Choroid plexus epithelial cell (primary cell): ENCODE results near the gene MTCL3.

Source experiments
- DNase-seq: peaks from one replicate; pipeline ENCODE4 v3.0.0-alpha.2; 2010; ENCODE audit warnings: low read depth
- H3K4me3 ChIP-seq: 2 replicates; pipeline ENCODE4 v1.5.1; 2011; ENCODE audit warnings: low read depth, mild to moderate bottlenecking, control low read depth, low read length, moderate library complexity
- TF ChIP-seq, protein P1 (sequence below): conservative IDR thresholded peaks from 2 replicates; pipeline ENCODE4 v1.5.1; 2011; ENCODE audit warnings: low read depth, mild to moderate bottlenecking, control low read depth, inconsistent platforms, low read length, moderate library complexity

The MTCL3 gene

GRCh38 chr6:127463056-127463455 lies 56.1 kb downstream of the MTCL3 start:
- no peak overlapping the region for H3K4me3 ChIP-seq
- TF ChIP-seq, protein P1, sequence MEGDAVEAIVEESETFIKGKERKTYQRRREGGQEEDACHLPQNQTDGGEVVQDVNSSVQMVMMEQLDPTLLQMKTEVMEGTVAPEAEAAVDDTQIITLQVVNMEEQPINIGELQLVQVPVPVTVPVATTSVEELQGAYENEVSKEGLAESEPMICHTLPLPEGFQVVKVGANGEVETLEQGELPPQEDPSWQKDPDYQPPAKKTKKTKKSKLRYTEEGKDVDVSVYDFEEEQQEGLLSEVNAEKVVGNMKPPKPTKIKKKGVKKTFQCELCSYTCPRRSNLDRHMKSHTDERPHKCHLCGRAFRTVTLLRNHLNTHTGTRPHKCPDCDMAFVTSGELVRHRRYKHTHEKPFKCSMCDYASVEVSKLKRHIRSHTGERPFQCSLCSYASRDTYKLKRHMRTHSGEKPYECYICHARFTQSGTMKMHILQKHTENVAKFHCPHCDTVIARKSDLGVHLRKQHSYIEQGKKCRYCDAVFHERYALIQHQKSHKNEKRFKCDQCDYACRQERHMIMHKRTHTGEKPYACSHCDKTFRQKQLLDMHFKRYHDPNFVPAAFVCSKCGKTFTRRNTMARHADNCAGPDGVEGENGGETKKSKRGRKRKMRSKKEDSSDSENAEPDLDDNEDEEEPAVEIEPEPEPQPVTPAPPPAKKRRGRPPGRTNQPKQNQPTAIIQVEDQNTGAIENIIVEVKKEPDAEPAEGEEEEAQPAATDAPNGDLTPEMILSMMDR = no peak
- DNase-seq = peak; percentile 52

- TF ChIP-seq, protein P1 = peak; percentile 25
- H3K4me3 ChIP-seq = no peak overlapping the region
- DNase-seq = no peak
These were observed 56.8 kb downstream of the MTCL3 start for GRCh38 chr6:127462376-127462775.

DNA sequence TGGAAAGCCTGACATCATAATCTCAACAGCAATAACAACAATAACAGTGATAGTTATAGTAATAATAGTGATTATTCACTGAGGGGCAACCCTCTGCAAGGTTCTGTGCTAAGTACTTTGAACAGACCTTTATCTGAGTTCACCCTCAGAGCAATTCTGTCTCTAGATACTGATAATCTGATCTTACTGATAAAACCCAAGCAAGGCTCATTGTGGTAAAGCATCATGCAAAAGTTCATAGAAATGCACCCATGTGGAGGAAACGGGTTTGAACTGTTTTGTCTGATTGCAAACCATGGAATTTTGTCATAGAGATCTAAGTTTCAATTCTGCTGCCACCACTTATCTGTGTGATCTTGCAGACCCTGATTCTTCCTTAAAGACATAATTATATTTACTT lies 58.7 kb downstream of the MTCL3 start:
- TF ChIP-seq, protein P1 = no peak
- no peak for DNase-seq
- no peak overlapping the region for H3K4me3 ChIP-seq

DNA sequence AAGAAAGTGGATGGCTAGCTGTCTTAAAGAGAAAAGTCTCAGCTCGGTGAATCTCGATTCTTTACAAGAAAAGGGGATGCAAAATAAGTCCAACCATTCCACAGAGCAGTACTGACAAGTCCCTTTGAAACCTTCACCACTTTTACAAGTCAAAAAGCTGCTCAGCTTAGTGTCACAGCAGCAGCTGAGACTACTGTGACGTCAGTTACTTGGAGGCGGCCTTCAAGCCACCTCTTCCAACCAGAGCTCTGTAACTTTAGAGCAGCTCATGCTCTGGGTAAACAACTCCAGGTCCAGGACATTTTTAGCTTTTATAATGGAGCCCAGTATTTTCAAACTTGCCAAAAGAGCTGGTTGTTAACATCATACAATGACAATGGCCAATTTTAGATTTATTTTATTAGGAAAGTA lies 59.9 kb downstream of the MTCL3 start, which contains the start of gene KIAA0408:
Gene KIAA0408, minus strand, starts transcription at position 159 of the 411 bp plus-strand sequence. CDS start 5,408 bp downstream, outside the sequence.
- peak; percentile 45 for DNase-seq
- TF ChIP-seq, protein P1 = no peak
- no peak within 1 kb of the TSS for H3K4me3 ChIP-seq

DNA sequence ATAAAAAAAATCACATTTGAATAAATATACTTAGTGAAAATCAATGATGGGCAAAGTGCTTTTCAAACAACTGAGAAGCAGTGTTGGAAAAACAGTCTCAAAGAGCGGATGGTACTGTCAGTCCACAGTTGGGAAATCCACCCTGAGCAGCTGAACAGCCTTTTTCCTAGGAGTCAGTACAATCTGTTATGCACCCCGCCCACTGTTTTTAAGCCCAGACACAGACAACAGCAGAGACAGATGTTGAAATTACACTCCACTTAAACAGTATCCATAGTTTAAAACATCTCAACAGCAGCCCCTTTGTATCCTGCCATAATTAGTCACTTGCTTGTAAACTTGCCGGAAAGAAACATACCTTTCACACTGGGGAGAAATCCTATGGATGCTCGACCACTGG lies 60.3 kb downstream of the MTCL3 start:
- H3K4me3 ChIP-seq = no peak overlapping the region
- peak; percentile 88 for DNase-seq
- TF ChIP-seq, protein P1 = no peak

- TF ChIP-seq, protein P1 = no peak
- no peak overlapping the region for H3K4me3 ChIP-seq
- peak; percentile 51 for DNase-seq
These were observed 60.9 kb downstream of the MTCL3 start for GRCh38 chr6:127458222-127458621.

DNA sequence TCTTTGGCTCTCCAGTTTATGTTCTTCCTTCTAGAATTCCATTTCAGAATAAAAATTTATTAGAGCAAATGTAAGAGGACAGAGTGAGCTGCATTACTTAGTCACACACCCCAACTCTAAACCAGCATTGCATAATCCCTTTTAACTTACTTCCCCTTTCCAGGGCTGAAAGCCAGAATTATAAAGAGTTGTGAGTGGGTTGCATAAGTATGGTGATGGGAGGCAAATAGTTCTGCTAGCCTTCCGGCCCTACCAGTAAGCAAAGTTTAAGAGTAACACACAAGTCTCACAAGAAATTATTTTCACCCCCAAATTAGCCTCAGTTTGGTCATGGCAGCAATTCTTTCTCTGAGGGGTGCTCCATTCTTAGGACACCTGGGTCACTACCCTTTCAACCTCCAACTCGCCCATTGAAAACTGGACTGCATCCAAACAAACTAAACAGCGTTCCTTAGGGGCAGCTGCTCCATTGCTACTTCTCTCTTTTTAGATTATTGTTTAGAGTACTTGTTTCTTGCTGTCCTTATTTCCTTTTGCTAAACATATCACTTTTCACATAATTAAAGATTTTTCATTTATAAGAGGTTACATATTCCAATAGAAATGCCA lies 61.6 kb downstream of the MTCL3 start:
- H3K4me3 ChIP-seq = peak overlapping the region; percentile 3
- TF ChIP-seq, protein P1 = no peak
- peak; percentile 95 for DNase-seq
